GM21526 (cell line): ENCODE measurements around the gene PCDHGB4.
"Not testable (repeated sequence)": the region's sequence is repeated elsewhere in the genome, so short reads cannot be mapped to it uniquely, and the experiment has no call there.

Source experiments
- ATAC-seq: cut with Tn5 transposase; IDR thresholded peaks from one replicate; pipeline ENCODE4 v1.9.1; 2021; ENCODE audit warnings: moderate library complexity; ENCODE audit not compliant: unreplicated experiment, low FRiP score

Gene PCDHGB4

GRCh38 chr5:141387557-141388311 is at the start of gene PCDHGB4:
Gene PCDHGB4, plus strand, starts transcription at chr5:141387698. Its CDS starts 187 bp downstream, at chr5:141387885.
- ATAC-seq: peak; percentile 97

- ATAC-seq: no peak
Observed at GRCh38 chr5:141338538-141339306, 48.8 kb upstream of the PCDHGB4 start, which contains the start of gene PCDHGA2. Gene PCDHGA2, plus strand, starts transcription at chr5:141338760.

- ATAC-seq: not testable (repeated sequence)
Observed at GRCh38 chr5:141340781-141341354, 46.6 kb upstream of the PCDHGB4 start.

GRCh38 chr5:141342773-141343172 is 44.7 kb upstream of the PCDHGB4 start:
- no peak for ATAC-seq

GRCh38 chr5:141343242-141343952 is 44.1 kb upstream of the PCDHGB4 start, which contains the start of gene PCDHGA3:
Gene PCDHGA3, plus strand, starts transcription at chr5:141343829. Its CDS starts 205 bp downstream, at chr5:141344034.
- no peak for ATAC-seq

- ATAC-seq: no peak
Observed at GRCh38 chr5:141343953-141344463, 43.5 kb upstream of the PCDHGB4 start.

GRCh38 chr5:141345327-141345726 is 42.2 kb upstream of the PCDHGB4 start:
- ATAC-seq: no peak

- not testable (repeated sequence) for ATAC-seq
Observed at GRCh38 chr5:141346017-141346416, 41.5 kb upstream of the PCDHGB4 start.

- ATAC-seq: no peak
Observed at GRCh38 chr5:141349917-141350619, 37.4 kb upstream of the PCDHGB4 start, which contains the start of gene PCDHGB1. Gene PCDHGB1, plus strand, starts transcription at chr5:141350099. Its CDS starts 162 bp downstream, at chr5:141350261.

GRCh38 chr5:141351591-141351990 is 35.9 kb upstream of the PCDHGB4 start:
- ATAC-seq: no peak

- ATAC-seq: no peak
Observed at GRCh38 chr5:141354900-141355469, 32.5 kb upstream of the PCDHGB4 start, which contains the start of gene PCDHGA4. Gene PCDHGA4, plus strand, starts transcription at chr5:141355021. Its CDS starts 87 bp downstream, at chr5:141355108.

GRCh38 chr5:141355641-141356040 is 31.9 kb upstream of the PCDHGB4 start:
- no peak for ATAC-seq

- ATAC-seq: no peak
Observed at GRCh38 chr5:141356133-141356532, 31.4 kb upstream of the PCDHGB4 start.

GRCh38 chr5:141356950-141357349 is 30.5 kb upstream of the PCDHGB4 start:
- no peak for ATAC-seq

GRCh38 chr5:141359790-141360426 is 27.6 kb upstream of the PCDHGB4 start, which contains the start of gene PCDHGB2:
Gene PCDHGB2, plus strand, starts transcription at chr5:141359994. Its CDS starts 142 bp downstream, at chr5:141360136.
- ATAC-seq: no peak

GRCh38 chr5:141360685-141361084 is 26.8 kb upstream of the PCDHGB4 start:
- ATAC-seq: no peak

GRCh38 chr5:141362719-141363118 is 24.8 kb upstream of the PCDHGB4 start:
- ATAC-seq: no peak

GRCh38 chr5:141363952-141364660 is 23.4 kb upstream of the PCDHGB4 start, which contains the start of gene PCDHGA5:
Gene PCDHGA5, plus strand, starts transcription at chr5:141364162. Its CDS starts 169 bp downstream, at chr5:141364331.
- ATAC-seq: no peak
